ENCODE measurements around the gene MAGI2. TPM values are rescaled to one million over a fixed set of nuclear protein-coding genes. Genes with fewer than 3 reads are reported as not detected.

The MAGI2 gene
- total and polyA plus RNA-seq, 2 experiments from 2014 or later = 10.4 to 26.4 TPM

- Mint-ChIP-seq H3K27ac (no peak overlapping the region), H3K27me3 (ENCODE audit: insufficient read depth, low read depth, poor library complexity) (no peaks in the 10 kb centered on the region), H3K9me3 (no peaks in the 10 kb centered on the region), H3K4me1 (peaks cover 6% of the 10 kb centered on the region; the same call in 2 of the 3 replicates), H3K4me3 (no peak overlapping the region), H3K36me3 (ENCODE audit: low read depth) (peaks cover 7% of the 10 kb centered on the region; the same call in 1 of the 3 replicates)
- no peaks in the 10 kb centered on the region for H3F3A ChIP-seq (replicated peaks; ENCODE audit: low read depth)
- no peaks in the 10 kb centered on the region for H3K4me1 ChIP-seq (ENCODE audit: insufficient read depth)
- H3K4me2 ChIP-seq = no peak overlapping the region
- ATAC-seq (no peak), DNase-seq (ENCODE audit: low spot score) (no peak)
- H3K79me2 ChIP-seq (replicated peaks; ENCODE audit: insufficient read depth) = no peaks in the 10 kb centered on the region
- no peaks in the 10 kb centered on the region for H4K20me1 ChIP-seq (replicated peaks; ENCODE audit: insufficient read depth)
- H3K9me2 ChIP-seq (ENCODE audit: insufficient read depth) = no peaks in the 10 kb centered on the region
- no peak overlapping the region for H3K27ac ChIP-seq (ENCODE audit: low read depth)
- H2AFZ ChIP-seq = no peak overlapping the region
- no peaks in the 10 kb centered on the region for H3K36me3 ChIP-seq (ENCODE audit: insufficient read depth)
- H3K4me3 ChIP-seq = no peak overlapping the region
- H3K27me3 ChIP-seq (ENCODE audit: insufficient read depth) = no peaks in the 10 kb centered on the region
- TF ChIP-seq NANOG (IDR thresholded peaks at IDR 0.05; ENCODE audit: borderline replicate concordance) (no peak), CTCF (conservative IDR thresholded peaks at IDR 0.05; ENCODE audit: low read depth in 2 of 2) (no peak), STAT1 (IDR thresholded peaks at IDR 0.05; ENCODE audit: unreplicated experiment) (no peak), ZNF114 (CRISPR knock-in tag; IDR thresholded peaks at IDR 0.05) (no peak), POLR2AphosphoS5 (IDR thresholded peaks at IDR 0.05; ENCODE audit: low read depth) (no peak), REST (IDR thresholded peaks at IDR 0.05; ENCODE audit: unreplicated experiment) (no peak), CREB1 (CRISPR knock-in tag; IDR thresholded peaks at IDR 0.05; ENCODE audit: low read depth) (no peak), ETS1 (IDR thresholded peaks at IDR 0.05) (no peak), JUNB (IDR thresholded peaks at IDR 0.05; ENCODE audit: unreplicated experiment) (no peak), EZH2 (IDR thresholded peaks at IDR 0.05; ENCODE audit: low read depth, unreplicated experiment) (no peak), ZNF331 (CRISPR knock-in tag; IDR thresholded peaks at IDR 0.05; ENCODE audit: low read depth) (no peak), ZNF462 (CRISPR knock-in tag; IDR thresholded peaks at IDR 0.05) (no peak), EZH2phosphoT487 (IDR thresholded peaks at IDR 0.05; ENCODE audit: unreplicated experiment) (no peak)
Observed at GRCh38 chr7:78315119-78315518, 1138.3 kb downstream of the MAGI2 start.
